C4-2B (cell line): ENCODE measurements around the gene AGAP1.
"Not testable (repeated sequence)": the region's sequence is repeated elsewhere in the genome, so short reads cannot be mapped to it uniquely, and the experiment has no call there.

Experiments used
- H3K27ac ChIP-seq: fragments of 450-650 bp; 2 replicates; pipeline ENCODE4 v1.5.1; 2017
- ZFX ChIP-seq: fragments of 450-650 bp; IDR thresholded peaks from 2 replicates; pipeline ENCODE4 v1.6.1; 2017
- TF ChIP-seq, protein P1 (sequence below): fragments of 450-650 bp; conservative IDR thresholded peaks from 2 replicates; pipeline ENCODE4 v1.5.1; 2017; ENCODE audit warnings: mild to moderate bottlenecking

Gene AGAP1

DNA sequence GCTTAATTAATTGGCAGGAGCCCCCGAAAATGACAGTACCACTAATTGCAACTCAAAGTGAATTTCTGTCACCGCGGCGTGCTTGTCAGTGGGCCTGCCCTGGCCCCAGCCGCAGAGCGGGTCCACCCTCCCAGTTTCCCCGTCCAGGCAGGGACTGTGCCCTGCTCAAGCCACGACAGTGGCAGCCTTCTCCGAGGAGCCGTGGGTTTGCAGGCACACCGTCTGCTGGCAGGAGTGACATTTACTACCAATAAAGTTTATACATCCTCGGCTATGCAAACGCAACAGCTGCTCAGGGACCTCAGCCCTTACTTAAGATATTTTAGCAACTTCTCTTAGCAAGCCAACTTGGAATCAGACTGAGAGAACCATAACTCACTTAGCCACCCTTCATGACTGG, 561.6 kb downstream of the AGAP1 start:
- TF ChIP-seq, protein P1, sequence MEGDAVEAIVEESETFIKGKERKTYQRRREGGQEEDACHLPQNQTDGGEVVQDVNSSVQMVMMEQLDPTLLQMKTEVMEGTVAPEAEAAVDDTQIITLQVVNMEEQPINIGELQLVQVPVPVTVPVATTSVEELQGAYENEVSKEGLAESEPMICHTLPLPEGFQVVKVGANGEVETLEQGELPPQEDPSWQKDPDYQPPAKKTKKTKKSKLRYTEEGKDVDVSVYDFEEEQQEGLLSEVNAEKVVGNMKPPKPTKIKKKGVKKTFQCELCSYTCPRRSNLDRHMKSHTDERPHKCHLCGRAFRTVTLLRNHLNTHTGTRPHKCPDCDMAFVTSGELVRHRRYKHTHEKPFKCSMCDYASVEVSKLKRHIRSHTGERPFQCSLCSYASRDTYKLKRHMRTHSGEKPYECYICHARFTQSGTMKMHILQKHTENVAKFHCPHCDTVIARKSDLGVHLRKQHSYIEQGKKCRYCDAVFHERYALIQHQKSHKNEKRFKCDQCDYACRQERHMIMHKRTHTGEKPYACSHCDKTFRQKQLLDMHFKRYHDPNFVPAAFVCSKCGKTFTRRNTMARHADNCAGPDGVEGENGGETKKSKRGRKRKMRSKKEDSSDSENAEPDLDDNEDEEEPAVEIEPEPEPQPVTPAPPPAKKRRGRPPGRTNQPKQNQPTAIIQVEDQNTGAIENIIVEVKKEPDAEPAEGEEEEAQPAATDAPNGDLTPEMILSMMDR: no peak
- no peak for TF ChIP-seq ZFX
- no peak overlapping the region for H3K27ac ChIP-seq

GRCh38 chr2:236056141-236056540, 562.3 kb downstream of the AGAP1 start:
- no peak overlapping the region for H3K27ac ChIP-seq
- TF ChIP-seq, protein P1: no peak
- no peak for TF ChIP-seq ZFX

- TF ChIP-seq ZFX: no peak
- TF ChIP-seq, protein P1: no peak
- no peak overlapping the region for H3K27ac ChIP-seq
These were observed 563.5 kb downstream of the AGAP1 start for GRCh38 chr2:236057375-236057774.

DNA sequence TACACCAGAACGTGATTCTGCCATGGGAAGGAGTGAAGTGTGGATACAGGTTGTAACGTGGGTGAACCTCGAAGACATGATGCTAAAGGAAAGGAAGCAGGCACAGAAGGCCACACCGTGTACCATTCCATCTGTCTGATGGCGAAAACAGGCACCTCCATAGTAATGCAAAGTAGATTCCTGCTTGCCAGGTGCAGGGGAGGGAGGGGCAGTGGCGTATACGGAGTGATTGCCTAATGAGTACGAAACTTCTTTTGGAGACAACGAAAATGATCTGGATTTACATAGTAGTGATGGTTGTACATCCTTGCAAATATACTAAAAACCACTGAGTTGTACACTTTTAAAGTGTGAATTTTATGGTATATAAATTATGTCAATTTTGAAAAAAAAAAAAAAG, 567.7 kb downstream of the AGAP1 start:
- no peak overlapping the region for H3K27ac ChIP-seq
- TF ChIP-seq ZFX: no peak
- TF ChIP-seq, protein P1: no peak

- no peak overlapping the region for H3K27ac ChIP-seq
- TF ChIP-seq, protein P1: no peak
- TF ChIP-seq ZFX: no peak
These were observed 568.1 kb downstream of the AGAP1 start for GRCh38 chr2:236061899-236062298.

GRCh38 chr2:236062806-236063205, 569.0 kb downstream of the AGAP1 start:
- not testable (repeated sequence) for H3K27ac ChIP-seq

DNA sequence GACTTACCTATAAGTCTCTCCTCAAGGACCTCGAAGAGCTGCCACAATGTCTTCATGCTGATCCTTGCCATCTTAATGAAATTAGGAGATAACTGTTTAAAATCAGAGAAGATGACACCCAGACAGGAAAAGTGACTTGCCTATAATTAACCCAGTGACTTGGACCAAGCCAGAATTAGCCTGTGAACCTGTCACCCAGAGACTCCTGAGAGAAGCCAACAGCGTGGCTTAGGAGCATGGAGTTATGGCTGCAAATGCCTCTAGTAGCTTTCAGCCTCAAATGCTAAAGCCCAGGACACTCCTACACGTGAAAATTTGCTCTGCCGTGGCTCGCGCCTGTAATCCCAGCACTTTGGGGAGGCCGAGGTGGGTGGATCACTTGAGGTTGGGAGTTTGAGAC, 570.2 kb downstream of the AGAP1 start:
- TF ChIP-seq, protein P1: no peak
- no peak for TF ChIP-seq ZFX
- H3K27ac ChIP-seq: no peak overlapping the region

DNA sequence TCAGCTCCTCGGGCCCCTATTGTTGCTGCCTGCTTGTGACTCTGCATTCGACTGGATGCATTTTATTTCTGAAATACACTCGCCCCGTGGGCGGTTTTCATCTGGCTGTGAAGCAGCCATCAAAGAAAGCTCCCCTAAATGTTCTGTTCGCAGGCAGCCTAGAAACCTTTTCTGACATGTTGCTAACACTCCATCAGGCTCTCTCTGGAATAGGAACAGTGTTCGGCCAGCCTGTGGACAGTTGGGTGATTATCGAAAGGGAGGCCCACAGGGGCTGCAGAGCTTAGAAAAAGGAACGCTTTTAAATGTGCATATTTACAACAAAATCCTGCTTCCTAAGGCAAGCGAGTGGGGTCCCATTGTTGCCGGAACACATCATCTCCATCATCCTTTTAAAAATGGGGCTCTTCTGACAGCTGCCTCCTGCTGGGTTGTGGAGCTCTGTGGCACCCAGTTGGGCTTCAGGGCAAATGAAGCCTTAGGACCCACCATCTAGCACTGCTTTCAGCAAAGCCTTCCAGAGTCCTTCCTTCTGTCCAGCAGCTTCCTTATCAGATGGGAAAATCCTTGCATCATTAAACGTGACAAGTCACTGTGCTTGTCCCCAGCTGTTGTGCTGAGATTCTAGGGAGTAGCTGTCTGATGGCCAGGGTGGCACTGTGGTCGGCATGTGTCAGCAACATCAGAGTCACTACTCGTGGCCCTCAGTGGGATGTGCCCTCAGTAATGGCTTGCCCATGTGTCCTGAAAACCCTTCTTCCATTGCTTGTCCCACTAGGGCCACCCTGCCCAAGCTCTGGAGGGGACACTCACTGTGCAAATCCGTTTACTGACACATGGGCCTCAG, 571.7 kb downstream of the AGAP1 start:
- no peak overlapping the region for H3K27ac ChIP-seq
- no peak for TF ChIP-seq ZFX
- TF ChIP-seq, protein P1: no peak
